Type B pancreatic cell (in vitro differentiated cells): ENCODE data around the gene DLEC1. TPM values are rescaled to one million over a fixed set of nuclear protein-coding genes. Genes with fewer than 3 reads are reported as not detected.

Source experiments
- DNase-seq: peaks from one replicate; pipeline ENCODE4 v3.0.0; 2021; ENCODE audit warnings: mixed read lengths; ENCODE audit not compliant: unreplicated experiment; ENCODE audit errors: extremely low spot score
- H3K27ac Mint-ChIP-seq: 2 replicates; pipeline ENCODE4 v1.8.0; 2021; ENCODE audit warnings: mild to moderate bottlenecking, mixed read lengths
- H3K27me3 Mint-ChIP-seq: 2 replicates; pipeline ENCODE4 v1.8.0; 2021; ENCODE audit warnings: mixed read lengths
- H3K36me3 Mint-ChIP-seq: 2 replicates; pipeline ENCODE4 v1.8.0; 2021; ENCODE audit warnings: mixed read lengths
- H3K4me1 Mint-ChIP-seq: one replicate; pipeline ENCODE4 v1.8.0; 2021; ENCODE audit warnings: mixed read lengths; ENCODE audit not compliant: unreplicated experiment
- H3K4me3 Mint-ChIP-seq: 2 replicates; pipeline ENCODE4 v1.8.0; 2021; ENCODE audit warnings: mild to moderate bottlenecking, mixed read lengths
- H3K9me3 Mint-ChIP-seq: 2 replicates; pipeline ENCODE4 v1.8.0; 2021; ENCODE audit warnings: mixed read lengths
- total RNA-seq: library from RNA; stranded (reverse); gene quantifications from 2 replicates; pipeline ENCODE4 v1.2.1, GENCODE V29; 2021; ENCODE audit warnings: low replicate concordance
- TF ChIP-seq, protein P1 (sequence below): fragments of 200-600 bp; sonication (generic); conservative IDR thresholded peaks from 2 replicates; pipeline ENCODE4 v1.5.0; 2021; ENCODE audit warnings: antibody characterized with exemption, mild to moderate bottlenecking

Gene DLEC1
- total RNA-seq, 1 donor from 2014 or later: 3.2 TPM

DNA sequence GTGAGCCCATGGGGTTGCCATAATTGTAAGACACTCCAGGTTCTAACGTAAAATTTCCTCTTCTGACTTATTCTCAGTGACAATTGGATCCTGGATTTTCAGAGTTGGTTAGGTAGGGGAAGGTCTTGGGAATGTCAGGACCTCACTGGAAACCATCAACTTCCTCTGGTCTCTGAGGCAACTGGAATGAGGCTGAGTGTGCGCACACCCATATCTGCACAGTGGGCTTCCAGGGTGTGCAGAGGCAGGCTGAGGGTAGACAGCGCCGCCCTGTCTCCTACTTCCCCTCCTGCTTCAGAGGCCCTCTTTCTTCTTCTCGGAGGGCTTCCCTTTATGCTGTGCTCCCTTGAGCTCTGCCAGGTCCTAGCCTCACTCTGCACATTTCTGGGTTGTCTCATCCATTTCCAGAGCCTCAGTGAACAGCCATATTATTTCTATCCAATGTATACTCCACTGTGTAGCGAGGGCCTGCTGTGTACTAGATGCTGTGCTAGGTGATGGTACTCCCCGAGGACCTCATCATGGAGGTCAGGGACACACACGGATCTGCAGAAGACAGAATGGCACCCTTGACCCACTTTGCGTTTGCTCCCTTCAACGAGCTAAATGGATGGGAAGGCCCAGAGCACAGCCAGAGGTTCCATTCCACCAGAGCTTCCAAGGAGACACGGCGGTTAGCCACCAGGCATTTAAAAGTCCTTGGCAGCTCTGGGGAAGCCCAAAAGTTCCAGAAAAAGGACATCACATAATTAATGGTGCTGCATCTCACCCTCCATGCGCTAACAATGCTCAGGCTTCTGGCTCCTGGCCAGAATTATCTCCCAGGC is 79.6 kb downstream of the DLEC1 start:
- Mint-ChIP-seq H3K9me3 (no peaks in the 10 kb centered on the region), H3K27ac (no peak overlapping the region), H3K36me3 (peaks cover 8% of the 10 kb centered on the region), H3K27me3 (peaks cover 6% of the 10 kb centered on the region), H3K4me3 (no peak overlapping the region), H3K4me1 (no peaks in the 10 kb centered on the region)
- TF ChIP-seq, protein P1, sequence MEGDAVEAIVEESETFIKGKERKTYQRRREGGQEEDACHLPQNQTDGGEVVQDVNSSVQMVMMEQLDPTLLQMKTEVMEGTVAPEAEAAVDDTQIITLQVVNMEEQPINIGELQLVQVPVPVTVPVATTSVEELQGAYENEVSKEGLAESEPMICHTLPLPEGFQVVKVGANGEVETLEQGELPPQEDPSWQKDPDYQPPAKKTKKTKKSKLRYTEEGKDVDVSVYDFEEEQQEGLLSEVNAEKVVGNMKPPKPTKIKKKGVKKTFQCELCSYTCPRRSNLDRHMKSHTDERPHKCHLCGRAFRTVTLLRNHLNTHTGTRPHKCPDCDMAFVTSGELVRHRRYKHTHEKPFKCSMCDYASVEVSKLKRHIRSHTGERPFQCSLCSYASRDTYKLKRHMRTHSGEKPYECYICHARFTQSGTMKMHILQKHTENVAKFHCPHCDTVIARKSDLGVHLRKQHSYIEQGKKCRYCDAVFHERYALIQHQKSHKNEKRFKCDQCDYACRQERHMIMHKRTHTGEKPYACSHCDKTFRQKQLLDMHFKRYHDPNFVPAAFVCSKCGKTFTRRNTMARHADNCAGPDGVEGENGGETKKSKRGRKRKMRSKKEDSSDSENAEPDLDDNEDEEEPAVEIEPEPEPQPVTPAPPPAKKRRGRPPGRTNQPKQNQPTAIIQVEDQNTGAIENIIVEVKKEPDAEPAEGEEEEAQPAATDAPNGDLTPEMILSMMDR: no peak
- DNase-seq: no peak

DNA sequence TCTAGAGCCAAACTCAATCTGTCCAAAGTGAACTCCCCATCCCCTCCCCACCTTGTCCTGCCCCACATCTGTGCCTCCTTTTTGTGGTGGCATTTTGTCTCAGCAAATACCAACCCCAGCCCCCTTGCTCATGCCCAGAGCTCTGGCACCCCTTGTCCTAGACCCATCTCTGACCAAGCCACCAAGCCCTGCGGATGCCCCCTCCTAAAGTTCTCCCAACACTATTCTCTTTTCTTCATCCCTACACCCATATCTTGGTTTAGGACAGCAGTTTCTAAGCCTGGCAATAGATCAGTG is 80.2 kb downstream of the DLEC1 start:
- H3K9me3 Mint-ChIP-seq: no peaks in the 10 kb centered on the region
- H3K27me3 Mint-ChIP-seq: peaks cover 6% of the 10 kb centered on the region
- no peaks in the 10 kb centered on the region for H3K4me1 Mint-ChIP-seq
- H3K27ac Mint-ChIP-seq: no peak overlapping the region
- TF ChIP-seq, protein P1: no peak
- DNase-seq: no peak
- peaks cover 8% of the 10 kb centered on the region for H3K36me3 Mint-ChIP-seq
- H3K4me3 Mint-ChIP-seq: no peak overlapping the region

DNA sequence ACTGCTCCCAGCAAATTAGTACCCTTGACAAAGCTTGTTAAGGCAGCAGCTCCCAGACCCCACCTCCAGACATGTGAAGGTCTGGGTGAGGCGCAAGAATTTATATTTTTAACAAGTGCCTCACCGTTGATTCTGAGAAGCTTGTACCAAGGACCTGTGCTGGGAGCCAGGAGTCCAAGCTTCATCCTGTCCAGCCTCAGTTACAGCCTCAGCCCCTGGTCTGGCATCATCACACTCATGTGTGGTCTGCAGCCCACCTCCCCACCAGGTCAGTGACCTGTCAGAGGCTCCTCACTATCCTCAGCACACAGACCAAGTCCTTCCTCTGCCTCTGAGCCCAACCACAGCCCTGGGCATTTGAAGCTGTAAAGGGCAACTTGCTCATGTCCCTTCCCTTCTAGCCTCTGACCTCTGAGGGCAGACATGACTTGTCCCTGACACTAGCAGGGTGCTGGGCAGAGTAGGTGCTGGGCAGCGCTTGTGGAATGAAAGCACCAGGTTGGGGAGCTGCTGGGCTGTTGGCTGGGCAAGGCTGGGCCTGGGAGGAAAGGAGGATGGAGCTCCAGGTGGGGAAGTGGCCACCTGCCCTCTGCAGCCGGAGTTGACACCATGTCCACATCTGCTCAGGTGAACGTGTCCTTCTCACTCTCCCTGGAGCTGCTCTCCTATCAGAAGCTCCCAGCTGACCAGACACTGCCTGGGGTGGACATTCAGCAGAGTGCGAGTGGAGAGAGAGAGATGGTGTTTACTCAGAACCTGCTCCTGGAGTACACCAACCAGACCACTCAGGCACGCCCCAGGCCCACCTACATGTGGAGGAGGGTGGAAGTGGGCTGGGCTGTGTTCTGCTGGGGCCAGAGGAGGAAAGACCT is 81.0 kb downstream of the DLEC1 start:
- DNase-seq: no peak
- peak overlapping the region; percentile 8 for H3K27ac Mint-ChIP-seq

DNA sequence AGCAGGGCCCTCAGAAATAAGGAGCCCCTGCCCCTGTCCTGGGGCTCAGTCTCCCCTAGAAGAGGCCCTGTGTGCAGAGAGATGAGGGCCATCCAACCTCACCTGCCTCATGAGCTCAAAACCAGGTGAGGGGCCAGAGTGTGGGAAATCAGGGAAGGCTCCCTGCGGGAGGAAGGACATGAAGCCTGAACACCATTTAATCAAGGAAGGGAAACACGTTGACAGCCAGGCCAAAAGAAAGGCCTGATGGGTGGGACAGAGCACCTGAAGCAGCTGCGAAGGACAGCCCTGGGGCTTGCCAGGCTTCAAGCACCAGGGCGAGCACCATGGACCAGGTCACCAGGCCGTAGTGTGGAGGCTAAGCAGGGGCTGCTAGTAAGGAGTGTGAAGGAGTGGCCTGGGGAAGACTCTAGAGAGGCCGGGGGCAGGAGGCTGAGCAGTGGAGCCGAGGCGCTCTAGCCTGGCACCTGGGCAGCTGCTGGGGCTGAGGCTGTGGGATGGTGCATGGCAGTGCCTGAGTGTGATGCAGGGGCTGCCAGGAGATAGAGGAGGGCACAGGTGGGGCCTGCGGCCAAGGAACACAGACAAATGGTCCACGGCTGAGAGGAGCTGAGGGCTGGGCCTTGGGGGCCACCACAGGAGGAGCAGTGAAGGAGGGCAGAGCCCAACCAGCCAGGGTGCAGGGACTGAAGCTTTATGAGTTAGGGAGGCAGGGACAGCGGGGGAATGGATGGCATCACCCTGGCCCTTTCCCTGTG is 81.9 kb downstream of the DLEC1 start:
- no peak overlapping the region for H3K27ac Mint-ChIP-seq
- TF ChIP-seq, protein P1: no peak
- H3K36me3 Mint-ChIP-seq: peaks cover 15% of the 10 kb centered on the region
- peaks cover 1% of the 10 kb centered on the region for H3K27me3 Mint-ChIP-seq
- H3K4me1 Mint-ChIP-seq: no peaks in the 10 kb centered on the region
- no peak overlapping the region for H3K4me3 Mint-ChIP-seq
- H3K9me3 Mint-ChIP-seq: no peaks in the 10 kb centered on the region
- DNase-seq: no peak

More for the DNA sequence above, 81.0 kb downstream of the DLEC1 start:
- Mint-ChIP-seq H3K9me3 (no peaks in the 10 kb centered on the region), H3K27me3 (peaks cover 6% of the 10 kb centered on the region), H3K4me1 (no peaks in the 10 kb centered on the region), H3K36me3 (peaks cover 12% of the 10 kb centered on the region), H3K4me3 (no peak overlapping the region)
- TF ChIP-seq, protein P1: no peak

DNA sequence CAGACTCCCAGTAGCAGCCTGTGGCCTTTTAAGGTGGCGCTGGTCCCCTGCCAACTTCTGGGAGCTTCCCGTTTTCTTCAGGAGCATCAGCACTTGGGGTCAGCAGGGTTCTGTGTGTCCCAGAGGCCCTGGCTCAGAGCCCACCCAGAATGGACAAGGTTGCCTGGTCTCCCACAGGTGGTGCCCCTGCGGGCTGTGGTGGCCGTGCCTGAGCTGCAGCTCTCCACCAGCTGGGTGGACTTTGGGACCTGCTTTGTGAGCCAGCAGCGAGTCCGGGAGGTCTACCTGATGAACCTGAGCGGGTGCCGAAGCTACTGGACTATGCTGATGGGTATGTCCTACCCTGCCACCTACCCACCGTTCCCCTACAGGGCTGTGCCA is 82.4 kb downstream of the DLEC1 start:
- H3K4me3 Mint-ChIP-seq: no peak overlapping the region
- no peak for DNase-seq
- peaks cover 15% of the 10 kb centered on the region for H3K36me3 Mint-ChIP-seq
- no peaks in the 10 kb centered on the region for H3K27me3 Mint-ChIP-seq
- H3K27ac Mint-ChIP-seq: no peak overlapping the region
- TF ChIP-seq, protein P1: no peak
- H3K9me3 Mint-ChIP-seq: no peaks in the 10 kb centered on the region
- H3K4me1 Mint-ChIP-seq: no peaks in the 10 kb centered on the region
